ENCODE measurements around the gene C20orf141.

C20orf141 gene

DNA sequence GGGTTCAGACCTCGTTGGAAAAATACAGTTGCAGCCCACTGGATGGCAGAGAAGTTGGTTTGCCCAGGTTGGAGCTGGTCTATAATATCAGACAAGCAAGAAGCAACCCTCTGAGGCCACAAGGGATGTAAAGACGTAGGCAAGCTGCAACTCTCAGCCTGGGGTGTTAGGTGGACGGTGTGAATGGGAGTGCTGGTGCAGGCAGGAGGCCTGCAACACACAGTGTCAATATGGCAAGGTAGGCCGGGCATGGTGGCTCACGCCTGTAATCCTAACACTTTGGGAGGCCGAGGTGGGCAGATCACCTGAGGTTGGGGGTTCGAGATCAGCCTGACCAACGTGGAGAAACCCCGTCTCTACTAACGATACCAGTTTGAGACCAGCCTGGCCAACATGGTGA lies 36.3 kb downstream of the C20orf141 start:
- DNase-seq = no peak

DNA sequence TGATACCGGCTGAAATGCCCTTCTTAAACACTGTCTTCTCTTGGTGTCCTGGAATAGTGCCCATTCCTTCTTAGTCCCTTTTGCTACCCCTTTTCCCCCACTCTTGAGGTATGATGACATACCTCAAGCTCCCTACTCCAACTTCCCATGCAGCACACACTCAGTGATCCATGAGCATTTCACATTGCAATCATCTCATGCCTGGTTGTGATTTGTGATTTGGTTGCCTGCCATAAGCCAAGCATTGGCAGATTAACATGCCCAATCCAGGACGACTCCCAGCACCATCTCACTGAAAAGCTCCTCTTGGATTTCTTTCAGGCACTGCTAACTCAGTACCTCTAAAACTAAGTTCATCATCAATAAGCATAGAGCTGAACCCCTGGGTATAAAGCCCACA lies 43.8 kb downstream of the C20orf141 start:
- DNase-seq = no peak

DNA sequence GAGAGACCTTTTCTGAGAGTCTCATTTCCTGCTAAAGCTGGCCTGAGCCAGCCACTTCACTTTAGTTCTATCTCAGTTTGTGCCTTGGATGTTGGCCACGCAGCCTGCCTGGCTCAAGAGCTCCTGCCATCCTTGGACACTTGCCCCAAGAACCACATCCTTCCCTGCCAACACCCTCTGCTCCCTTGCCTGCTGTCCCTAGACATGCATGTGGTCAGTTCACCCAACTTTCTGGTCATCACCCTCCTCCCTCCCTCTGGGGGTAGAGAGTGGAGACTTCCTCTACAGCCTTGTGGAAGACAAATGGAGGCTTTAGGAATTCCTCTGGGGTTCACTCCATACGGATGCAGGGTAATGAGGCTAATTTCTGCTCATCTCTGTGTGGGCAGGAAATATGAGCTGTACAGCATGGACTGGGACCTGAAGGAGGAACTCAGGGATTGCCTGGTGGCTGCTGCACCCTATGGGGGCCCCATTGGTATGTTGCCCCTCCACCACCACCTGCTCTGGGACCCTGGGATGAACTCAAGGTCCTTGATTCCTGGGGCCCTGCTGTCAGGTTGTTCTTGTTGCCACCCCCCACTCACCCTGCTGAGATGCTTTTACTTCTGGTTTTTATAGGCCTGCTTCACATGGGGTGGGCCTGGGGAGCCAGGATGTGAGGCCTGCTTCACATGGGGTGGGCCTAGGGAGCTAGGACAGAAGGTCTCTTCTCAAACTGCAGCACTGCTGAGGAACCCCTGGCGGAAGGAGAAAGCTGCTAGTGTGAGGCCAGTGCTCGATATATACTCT lies 44.7 kb downstream of the C20orf141 start:
- DNase-seq = no peak

DNA sequence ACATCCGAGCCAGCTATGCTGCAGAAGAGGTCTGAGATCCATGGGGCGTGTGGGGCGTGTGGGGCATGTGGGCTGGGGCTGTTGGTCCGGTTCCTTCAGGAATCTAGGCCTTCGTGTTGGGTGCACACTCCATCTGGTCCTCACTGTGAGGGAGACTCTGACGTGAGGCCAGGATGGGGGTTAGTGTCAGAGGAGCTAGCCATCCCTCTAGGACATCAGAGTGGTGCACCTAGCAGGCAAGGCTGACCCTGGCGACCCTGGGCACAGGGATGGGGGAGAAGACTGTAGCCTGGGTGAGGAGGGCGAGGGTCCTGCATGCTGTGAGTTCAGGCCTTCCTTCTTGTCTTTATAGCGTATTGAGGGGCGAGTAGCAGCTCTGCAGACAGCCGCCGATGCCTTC lies 49.8 kb downstream of the C20orf141 start:
- no peak for DNase-seq

DNA sequence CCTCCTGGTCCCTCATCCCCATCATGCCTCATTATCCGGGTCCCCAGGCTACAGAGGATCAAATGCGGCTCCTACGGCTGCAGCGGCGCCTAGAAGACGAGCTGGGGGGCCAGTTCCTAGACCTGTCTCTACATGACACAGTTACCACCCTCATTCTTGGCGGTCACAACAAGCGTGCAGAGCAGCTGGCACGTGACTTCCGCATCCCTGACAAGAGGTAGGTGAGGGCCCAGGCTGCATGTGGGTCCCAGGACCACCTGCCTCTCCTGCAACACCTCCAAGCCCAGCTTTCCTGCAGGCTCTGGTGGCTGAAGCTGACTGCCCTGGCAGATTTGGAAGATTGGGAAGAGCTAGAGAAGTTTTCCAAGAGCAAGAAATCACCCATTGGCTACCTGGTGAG lies 50.3 kb downstream of the C20orf141 start:
- no peak for DNase-seq
